H1 (cell line): ENCODE measurements around the gene COMP. TPM values are rescaled to one million over a fixed set of nuclear protein-coding genes. Genes with fewer than 3 reads are reported as not detected.

Source experiments
- ZNF274 ChIP-seq: IDR thresholded peaks from 2 replicates; pipeline ENCODE4 v1.7.0; 2012; ENCODE audit warnings: low read length, borderline replicate concordance; ENCODE audit errors: extremely low read depth
- polyA plus RNA-seq, 7 experiments: library from polyadenylated mRNA; depleted of rRNA in 3 of 7; stranded (reverse) in 5 of 7; unstranded in 2 of 7; fragments of >200 nt in 5 of 7; fragments of 200-250 nt in 2 of 7; gene quantifications; 1 replicate in 5 of 7; 2 replicates in 1 of 7; 4 replicates in 1 of 7; pipeline versions ENCODE4 v1.2.1 to v1.2.3, GENCODE V29; 2011 to 2013; ENCODE audit warnings: missing spikeins in 2 of 7, mixed read lengths in 2 of 7
- total RNA-seq: library from RNA; stranded (reverse); fragmentation: NEBNext Ultra II Directional; extraction: Animal tissue kit (Norgen Biotek cat#: 25700); gene quantifications from 2 replicates; pipeline ENCODE4 v1.2.1, GENCODE V29; 2021

COMP gene
- total and polyA plus RNA-seq, 2 of the 8 experiments (the other 6 are each of a cell fraction or from before 2014, with no cell fraction given), result 0.17 TPM

DNA sequence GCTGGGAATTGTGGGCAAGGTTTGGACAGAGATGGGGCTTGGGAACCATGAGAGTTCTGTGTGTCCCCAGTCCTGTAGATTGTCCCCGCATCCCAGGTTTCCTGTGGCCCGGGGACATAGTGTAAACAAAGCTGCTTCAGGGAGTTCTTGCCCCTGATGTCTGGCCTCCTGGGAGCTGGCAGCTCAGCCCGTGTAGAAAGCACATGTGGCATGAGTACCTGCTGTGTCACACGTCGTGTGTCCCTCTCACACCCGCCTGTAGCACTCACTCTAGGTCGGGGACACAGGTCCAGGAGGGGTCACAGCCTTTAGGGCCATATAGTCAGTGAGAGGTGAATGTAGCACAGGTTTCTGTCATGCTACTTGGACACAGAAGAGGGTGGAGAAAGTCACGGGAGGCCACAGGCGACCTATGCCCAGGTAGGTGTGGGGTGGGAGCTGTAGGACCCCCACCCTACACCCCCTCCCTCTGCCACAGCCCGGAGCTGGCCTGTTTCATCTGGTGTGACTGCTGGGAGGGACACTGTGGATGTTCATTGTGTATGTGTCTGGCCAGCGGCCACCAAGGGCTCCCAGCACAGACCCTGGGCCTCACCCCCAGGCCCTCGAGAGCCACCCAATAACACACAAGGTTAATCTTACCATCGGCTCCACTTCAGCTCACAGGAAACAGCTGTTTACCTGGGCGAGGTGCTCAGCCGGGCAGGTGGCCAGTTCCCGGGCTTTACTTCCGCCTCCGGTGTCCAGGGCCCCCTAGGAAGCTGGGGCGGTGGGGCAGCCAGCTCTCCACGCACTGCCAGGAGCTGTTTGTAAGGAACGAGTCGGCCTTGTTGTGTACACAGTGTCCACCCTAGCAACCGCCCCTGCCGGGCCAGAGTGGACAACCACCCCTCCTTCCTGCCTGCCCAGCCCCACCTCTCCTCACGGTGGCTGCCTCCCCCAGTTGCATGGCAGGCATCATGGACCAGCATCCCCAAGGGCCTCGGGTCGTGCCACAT, 49.7 kb downstream of the COMP start (continued):
- no peak for TF ChIP-seq ZNF274
